ENCODE measurements around the gene SDHAF3. TPM values are rescaled to one million over a fixed set of nuclear protein-coding genes. Genes with fewer than 3 reads are reported as not detected.

Gene SDHAF3
- total RNA-seq, 2 experiments from 2014 or later = 3.2 to 5.0 TPM

- DNase-seq = no peak
- Histone ChIP-seq H3K4me3 (ENCODE audit: low read length) (no peak overlapping the region), H3K36me3 (ENCODE audit: insufficient read depth, low read length) (no peaks in the 10 kb centered on the region), H3K4me1 (ENCODE audit: insufficient read depth, low read length) (no peaks in the 10 kb centered on the region), H3K9me3 (ENCODE audit: control insufficient read depth in 1 of 2, insufficient read depth in 1 of 2, low read length in 2 of 2) (peaks cover 0 to 3% of the 10 kb centered on the region in 2 experiments), H3K27ac (ENCODE audit: low read depth in 1 of 2, low read length in 2 of 2) (no peak overlapping the region), H3K27me3 (ENCODE audit: control insufficient read depth in 1 of 2, insufficient read depth in 2 of 2, low read length in 2 of 2) (peaks cover 13 to 18% of the 10 kb centered on the region in 2 experiments)
- Mint-ChIP-seq H3K4me3 (no peak overlapping the region), H3K36me3 (ENCODE audit: low read depth) (no peaks in the 10 kb centered on the region), H3K27me3 (peaks cover 73% of the 10 kb centered on the region), H3K27ac (no peak overlapping the region), H3K4me1 (ENCODE audit: low read depth) (no peaks in the 10 kb centered on the region), H3K9me3 (no peaks in the 10 kb centered on the region)
- no peak for TF ChIP-seq CTCF (IDR thresholded peaks at IDR 0.05)
- ATAC-seq (ENCODE audit: poor library complexity) = no peak
- intact Hi-C loops (cut with DNase I, micrococcal nuclease) = no loop called here
- POLR2A ChIA-PET = no interaction called here
- CTCF ChIA-PET = no interaction called here
Observed at GRCh38 chr7:97078023-97078969, 39.2 kb upstream of the SDHAF3 start.

GRCh38 chr7:97079300-97079699 lies 38.2 kb upstream of the SDHAF3 start:
- Histone ChIP-seq H3K27ac (ENCODE audit: low read depth in 1 of 2, low read length in 2 of 2) (no peak overlapping the region), H3K27me3 (ENCODE audit: control insufficient read depth in 1 of 2, insufficient read depth in 2 of 2, low read length in 2 of 2) (peaks cover 12 to 17% of the 10 kb centered on the region in 2 experiments), H3K4me1 (ENCODE audit: insufficient read depth, low read length) (no peaks in the 10 kb centered on the region), H3K4me3 (ENCODE audit: low read length) (no peak overlapping the region), H3K36me3 (ENCODE audit: insufficient read depth, low read length) (no peaks in the 10 kb centered on the region), H3K9me3 (ENCODE audit: control insufficient read depth in 1 of 2, insufficient read depth in 1 of 2, low read length in 2 of 2) (peaks cover 0 to 3% of the 10 kb centered on the region in 2 experiments)
- no peak overlapping the region for H3K4me3 Mint-ChIP-seq
- no peaks in the 10 kb centered on the region for H3K4me1 Mint-ChIP-seq (ENCODE audit: low read depth)
- ATAC-seq (ENCODE audit: poor library complexity) = no peak
- ChIA-PET POLR2A (no interaction called here), CTCF (no interaction called here)
- no peak for DNase-seq
- intact Hi-C loops (cut with DNase I, micrococcal nuclease) = no loop called here
- H3K9me3 Mint-ChIP-seq = no peaks in the 10 kb centered on the region
- no peak for TF ChIP-seq CTCF (IDR thresholded peaks at IDR 0.05)
- H3K36me3 Mint-ChIP-seq (ENCODE audit: low read depth) = no peaks in the 10 kb centered on the region
- H3K27ac Mint-ChIP-seq = no peak overlapping the region
- peaks cover 70% of the 10 kb centered on the region for H3K27me3 Mint-ChIP-seq

GRCh38 chr7:97081521-97082300 lies 35.8 kb upstream of the SDHAF3 start:
- Mint-ChIP-seq H3K27me3 (peaks cover 60% of the 10 kb centered on the region), H3K36me3 (ENCODE audit: low read depth) (no peaks in the 10 kb centered on the region), H3K4me3 (no peak overlapping the region), H3K27ac (no peak overlapping the region), H3K4me1 (ENCODE audit: low read depth) (no peaks in the 10 kb centered on the region), H3K9me3 (no peaks in the 10 kb centered on the region)
- ChIA-PET POLR2A (no interaction called here), CTCF (no interaction called here)
- H3K36me3 ChIP-seq (ENCODE audit: insufficient read depth, low read length) = no peaks in the 10 kb centered on the region
- DNase-seq (no peak), ATAC-seq (ENCODE audit: poor library complexity) (no peak)
- no peaks in the 10 kb centered on the region for H3K4me1 ChIP-seq (ENCODE audit: insufficient read depth, low read length)
- intact Hi-C loops (cut with DNase I, micrococcal nuclease) = no loop called here
- H3K27ac ChIP-seq (ENCODE audit: low read depth in 1 of 2, low read length in 2 of 2) = no peak overlapping the region
- H3K9me3 ChIP-seq (ENCODE audit: control insufficient read depth in 1 of 2, insufficient read depth in 1 of 2, low read length in 2 of 2) = no peaks in the 10 kb centered on the region
- H3K4me3 ChIP-seq (ENCODE audit: low read length) = no peak overlapping the region
- H3K27me3 ChIP-seq (ENCODE audit: control insufficient read depth in 1 of 2, insufficient read depth in 2 of 2, low read length in 2 of 2) = peaks cover 9% of the 10 kb centered on the region in 2 experiments
- no peak for TF ChIP-seq CTCF (IDR thresholded peaks at IDR 0.05)

Data from CD4-positive, alpha-beta T cell (primary cell).